Cortex of kidney (tissue), 1 donor: Measurements from ENCODE around the gene TUBGCP3.
"Not testable (repeated sequence)": the region's sequence is repeated elsewhere in the genome, so short reads cannot be mapped to it uniquely, and the experiment has no call there.

Source experiments
- DNase-seq: peaks from one replicate; lab custom pipeline; 2025; lab: John Stamatoyannopoulos, UW

Gene TUBGCP3

GRCh38 chr13:112576768-112577167 lies 11.2 kb downstream of the TUBGCP3 start:
- DNase-seq: no peak

- DNase-seq: no peak
Observed at GRCh38 chr13:112576191-112576590, 11.8 kb downstream of the TUBGCP3 start.

- no peak for DNase-seq
Observed at GRCh38 chr13:112575675-112576074, 12.3 kb downstream of the TUBGCP3 start.

GRCh38 chr13:112574834-112575613 lies 12.9 kb downstream of the TUBGCP3 start:
- no peak for DNase-seq

- no peak for DNase-seq
Observed at GRCh38 chr13:112574416-112574815, 13.5 kb downstream of the TUBGCP3 start.

GRCh38 chr13:112573710-112574109 lies 14.2 kb downstream of the TUBGCP3 start:
- DNase-seq: no peak

- DNase-seq: no peak
Observed at GRCh38 chr13:112572366-112572765, 15.6 kb downstream of the TUBGCP3 start.

GRCh38 chr13:112569821-112570220 lies 18.1 kb downstream of the TUBGCP3 start:
- no peak for DNase-seq

- no peak for DNase-seq
Observed at GRCh38 chr13:112567161-112567862, 20.6 kb downstream of the TUBGCP3 start.

GRCh38 chr13:112562786-112563383 lies 25.1 kb downstream of the TUBGCP3 start:
- DNase-seq: no peak

- no peak for DNase-seq
Observed at GRCh38 chr13:112562254-112562653, 25.7 kb downstream of the TUBGCP3 start.

- DNase-seq: no peak
Observed at GRCh38 chr13:112561478-112561877, 26.5 kb downstream of the TUBGCP3 start.

GRCh38 chr13:112558696-112559418 lies 29.1 kb downstream of the TUBGCP3 start:
- no peak for DNase-seq

GRCh38 chr13:112556600-112556999 lies 31.4 kb downstream of the TUBGCP3 start:
- no peak for DNase-seq

GRCh38 chr13:112554214-112554850 lies 33.6 kb downstream of the TUBGCP3 start:
- no peak for DNase-seq

GRCh38 chr13:112548975-112549374 lies 39.0 kb downstream of the TUBGCP3 start:
- DNase-seq: not testable (repeated sequence)

GRCh38 chr13:112545856-112546255 lies 42.1 kb downstream of the TUBGCP3 start:
- DNase-seq: no peak

GRCh38 chr13:112532837-112533745 lies 54.9 kb downstream of the TUBGCP3 start:
- DNase-seq: no peak

- no peak for DNase-seq
Observed at GRCh38 chr13:112531263-112531794, 56.6 kb downstream of the TUBGCP3 start.

- DNase-seq: no peak
Observed at GRCh38 chr13:112530861-112531260, 57.1 kb downstream of the TUBGCP3 start.
